HG03575 (cell line): Measurements from ENCODE around the gene VEGFB.

Experiments used
- ATAC-seq: cut with Tn5 transposase; IDR thresholded peaks from one replicate; pipeline ENCODE4 v1.9.1; 2021; ENCODE audit not compliant: unreplicated experiment, insufficient number of reproducible peaks, low FRiP score; ENCODE audit errors: extremely low read depth

The VEGFB gene

DNA sequence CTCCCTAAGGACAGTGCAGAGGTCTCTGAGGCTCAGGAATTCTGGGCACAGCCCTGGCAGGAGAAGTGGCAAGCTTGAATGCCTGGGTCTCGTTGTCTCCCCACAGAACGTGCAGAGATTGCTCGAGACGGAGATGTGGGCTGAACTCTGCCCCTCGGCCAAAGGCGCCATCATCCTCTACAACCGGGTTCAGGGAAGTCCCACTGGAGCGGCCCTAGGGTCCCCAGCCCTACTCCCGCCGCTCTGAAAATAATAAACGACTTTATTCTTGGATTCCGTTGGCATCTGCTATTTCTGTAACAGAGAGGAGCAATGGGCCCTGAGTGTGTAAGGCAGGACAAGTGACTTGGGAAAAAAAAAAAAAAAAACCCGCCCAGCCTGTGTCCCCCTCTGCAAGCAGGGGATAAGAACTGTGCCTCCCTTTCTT, 4.6 kb upstream of the VEGFB start:
- no peak for ATAC-seq

- no peak for ATAC-seq
Measured at GRCh38 chr11:64230171-64230984, 4.0 kb upstream of the VEGFB start, which contains the start of gene DNAJC4. DNAJC4 (plus strand) TSS chr11:64230548; CDS start chr11:64230855, 307 bp downstream.

GRCh38 chr11:64230985-64231365, 3.4 kb upstream of the VEGFB start:
- ATAC-seq, result no peak

DNA sequence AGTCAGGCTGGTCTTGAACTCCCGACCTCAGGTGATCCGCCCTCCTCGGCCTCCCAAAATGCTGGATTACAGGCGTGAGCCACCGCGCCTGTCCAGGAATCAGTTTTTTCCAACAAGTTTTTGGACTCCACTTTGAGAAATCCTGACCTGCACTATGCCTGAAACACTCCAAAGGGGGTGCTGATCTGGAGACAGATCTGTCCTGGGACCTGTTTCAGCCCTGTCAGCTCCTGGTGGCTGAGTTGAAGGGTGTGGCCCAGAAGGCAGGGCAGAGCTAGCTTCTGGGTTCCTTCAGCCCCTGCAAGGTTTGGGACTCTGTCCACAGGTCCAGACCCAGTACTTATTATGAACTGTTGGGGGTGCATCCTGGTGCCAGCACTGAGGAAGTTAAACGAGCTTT, 2.8 kb upstream of the VEGFB start:
- ATAC-seq, result no peak

DNA sequence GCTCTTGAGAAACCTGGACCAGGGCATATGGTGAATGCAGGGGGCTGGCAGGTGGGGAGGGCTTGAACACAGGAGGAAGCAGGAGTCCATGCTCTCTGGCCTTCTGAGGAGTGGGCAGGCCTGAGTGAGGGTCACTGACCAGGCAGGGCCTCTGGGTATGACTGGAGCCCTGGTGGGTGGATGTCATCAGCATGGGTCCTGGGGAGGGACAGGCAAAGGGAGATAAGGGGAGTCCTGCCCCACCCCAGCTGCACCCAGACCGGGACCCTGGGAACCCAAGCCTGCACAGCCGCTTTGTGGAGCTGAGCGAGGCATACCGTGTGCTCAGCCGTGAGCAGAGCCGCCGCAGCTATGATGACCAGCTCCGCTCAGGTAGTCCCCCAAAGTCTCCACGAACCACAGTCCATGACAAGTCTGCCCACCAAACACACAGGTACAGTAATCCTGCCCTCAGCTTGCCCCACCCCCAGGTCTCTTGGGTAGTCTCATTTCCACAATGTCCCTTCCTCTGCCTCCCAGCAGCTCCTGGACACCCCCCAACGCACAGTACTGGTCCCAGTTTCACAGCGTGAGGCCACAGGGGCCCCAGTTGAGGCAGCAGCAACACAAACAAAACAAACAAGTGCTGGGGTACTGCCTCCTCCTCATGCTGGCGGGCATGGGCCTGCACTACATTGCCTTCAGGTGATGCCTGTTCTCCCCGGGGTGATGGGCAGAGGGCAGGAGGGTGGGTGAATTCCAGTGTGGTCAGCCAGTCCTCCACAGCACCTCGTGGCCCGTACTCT, 2.0 kb upstream of the VEGFB start:
- ATAC-seq, result no peak

DNA sequence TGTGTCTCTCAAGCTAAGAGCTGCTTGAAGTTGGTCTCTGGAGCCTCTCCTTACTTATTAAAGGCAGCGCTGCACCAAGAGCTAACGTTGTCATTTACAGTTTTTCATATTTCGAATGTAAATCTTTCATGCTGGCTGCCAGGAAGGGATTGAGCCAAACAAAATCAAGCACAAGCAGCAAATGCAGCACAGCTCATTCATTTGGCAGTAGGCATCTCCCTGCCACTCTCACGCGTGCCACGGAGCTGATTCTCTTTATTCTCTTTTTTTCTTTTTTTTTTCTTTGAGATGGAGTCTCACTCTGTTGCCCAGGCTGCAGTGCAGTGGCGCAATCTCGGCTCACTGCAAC, 1.4 kb upstream of the VEGFB start:
- no peak for ATAC-seq

GRCh38 chr11:64234647-64235379, 429 bp downstream of the VEGFB start:
- no peak for ATAC-seq

DNA sequence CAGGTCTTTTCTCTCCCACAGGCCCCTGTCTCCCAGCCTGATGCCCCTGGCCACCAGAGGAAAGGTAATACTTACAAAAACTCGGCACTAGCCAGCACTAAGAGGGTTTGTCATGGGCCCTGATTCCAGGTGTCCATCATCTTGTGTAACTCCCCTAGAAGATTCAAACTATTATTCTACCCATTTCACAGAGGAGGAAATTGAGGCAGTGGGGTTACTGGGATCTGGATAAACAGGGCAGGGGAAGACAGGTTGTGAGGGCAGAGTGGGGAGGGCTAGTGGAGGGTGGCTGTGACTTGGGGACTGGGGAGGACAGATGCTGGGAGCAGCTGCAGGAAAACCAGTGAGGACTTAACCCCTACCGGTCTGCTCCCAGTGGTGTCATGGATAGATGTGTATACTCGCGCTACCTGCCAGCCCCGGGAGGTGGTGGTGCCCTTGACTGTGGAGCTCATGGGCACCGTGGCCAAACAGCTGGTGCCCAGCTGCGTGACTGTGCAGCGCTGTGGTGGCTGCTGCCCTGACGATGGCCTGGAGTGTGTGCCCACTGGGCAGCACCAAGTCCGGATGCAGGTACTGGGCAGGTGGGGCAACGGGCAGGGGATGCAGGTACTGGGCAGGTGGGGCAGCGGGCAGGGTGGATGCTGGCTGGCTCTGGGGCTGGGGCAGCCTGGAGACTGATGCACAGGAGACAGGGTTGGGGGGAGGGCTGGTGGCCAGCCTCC, 1.2 kb downstream of the VEGFB start:
- ATAC-seq, result no peak

GRCh38 chr11:64237484-64237951, 3.1 kb downstream of the VEGFB start:
- no peak for ATAC-seq

DNA sequence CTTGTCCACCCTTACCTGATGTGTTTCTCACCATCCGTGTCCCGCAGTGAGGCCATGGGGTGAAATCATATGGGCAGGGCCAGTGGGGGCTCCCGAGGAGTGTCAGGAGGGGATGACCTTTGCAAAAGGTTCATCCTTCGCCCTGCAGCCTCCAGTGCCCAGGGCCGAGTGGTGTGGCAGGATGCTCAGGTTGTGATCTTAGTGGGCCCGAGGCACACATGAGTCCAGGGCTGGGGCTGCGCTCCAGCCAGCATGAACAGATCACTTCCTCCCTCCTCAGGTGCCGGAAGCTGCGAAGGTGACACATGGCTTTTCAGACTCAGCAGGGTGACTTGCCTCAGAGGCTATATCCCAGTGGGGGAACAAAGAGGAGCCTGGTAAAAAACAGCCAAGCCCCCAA, 3.7 kb downstream of the VEGFB start:
- no peak for ATAC-seq

DNA sequence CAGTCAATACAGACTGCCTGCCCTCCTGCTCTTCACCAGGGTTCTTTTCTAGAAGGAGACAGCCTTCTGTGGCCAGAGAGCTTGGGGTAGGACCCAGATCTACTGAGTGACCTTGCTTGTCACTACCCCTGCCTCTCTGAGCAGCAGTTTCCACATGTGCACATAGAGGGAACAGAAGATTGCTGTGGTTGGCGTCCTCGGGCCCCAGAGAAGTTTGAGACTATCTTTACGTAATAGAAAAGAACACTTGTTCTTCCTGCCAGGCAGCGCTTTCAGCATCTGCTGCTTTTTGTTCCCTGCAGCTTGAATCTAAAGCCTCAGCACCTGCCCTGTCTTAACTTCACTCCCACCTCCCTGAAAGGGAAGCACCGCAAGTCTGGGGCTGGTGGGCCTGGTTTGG, 4.6 kb downstream of the VEGFB start:
- ATAC-seq, result no peak

DNA sequence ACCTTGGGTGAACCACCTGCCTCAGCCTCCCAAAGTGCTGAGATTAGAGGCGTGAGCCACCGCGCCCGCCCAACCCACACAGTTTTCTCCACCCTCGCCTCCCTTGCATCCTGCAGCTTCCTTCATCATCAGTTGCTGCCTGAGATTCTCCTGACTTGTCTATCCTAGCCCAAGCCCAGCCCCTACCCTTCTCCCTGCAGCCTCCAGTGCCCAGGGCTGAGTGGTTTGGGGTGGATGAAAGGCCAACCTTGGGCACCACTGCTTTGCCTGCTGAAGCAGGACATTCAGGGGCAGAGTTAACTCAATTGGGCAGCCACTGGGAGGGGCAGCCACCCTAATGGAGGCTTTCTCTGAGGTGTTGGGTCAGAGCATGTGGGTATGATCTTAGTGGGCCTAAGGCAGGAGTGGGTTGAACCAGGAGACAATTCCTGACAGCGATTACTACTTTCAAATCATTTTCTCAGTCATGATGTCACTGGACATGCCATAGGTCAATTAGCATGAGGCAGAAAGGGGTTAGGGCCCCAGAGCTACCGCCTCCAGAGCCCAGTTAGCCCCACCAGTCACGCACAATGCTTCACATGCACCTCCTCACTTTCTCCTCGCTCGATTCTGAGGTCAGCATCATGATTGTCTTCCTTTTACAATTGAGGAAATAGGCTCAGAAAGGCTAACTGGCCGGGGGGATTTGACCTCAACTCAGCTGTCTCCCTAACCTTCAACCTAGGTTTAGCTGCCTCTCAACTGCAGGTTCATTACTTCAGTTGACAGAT, 5.5 kb downstream of the VEGFB start:
- ATAC-seq, result no peak

DNA sequence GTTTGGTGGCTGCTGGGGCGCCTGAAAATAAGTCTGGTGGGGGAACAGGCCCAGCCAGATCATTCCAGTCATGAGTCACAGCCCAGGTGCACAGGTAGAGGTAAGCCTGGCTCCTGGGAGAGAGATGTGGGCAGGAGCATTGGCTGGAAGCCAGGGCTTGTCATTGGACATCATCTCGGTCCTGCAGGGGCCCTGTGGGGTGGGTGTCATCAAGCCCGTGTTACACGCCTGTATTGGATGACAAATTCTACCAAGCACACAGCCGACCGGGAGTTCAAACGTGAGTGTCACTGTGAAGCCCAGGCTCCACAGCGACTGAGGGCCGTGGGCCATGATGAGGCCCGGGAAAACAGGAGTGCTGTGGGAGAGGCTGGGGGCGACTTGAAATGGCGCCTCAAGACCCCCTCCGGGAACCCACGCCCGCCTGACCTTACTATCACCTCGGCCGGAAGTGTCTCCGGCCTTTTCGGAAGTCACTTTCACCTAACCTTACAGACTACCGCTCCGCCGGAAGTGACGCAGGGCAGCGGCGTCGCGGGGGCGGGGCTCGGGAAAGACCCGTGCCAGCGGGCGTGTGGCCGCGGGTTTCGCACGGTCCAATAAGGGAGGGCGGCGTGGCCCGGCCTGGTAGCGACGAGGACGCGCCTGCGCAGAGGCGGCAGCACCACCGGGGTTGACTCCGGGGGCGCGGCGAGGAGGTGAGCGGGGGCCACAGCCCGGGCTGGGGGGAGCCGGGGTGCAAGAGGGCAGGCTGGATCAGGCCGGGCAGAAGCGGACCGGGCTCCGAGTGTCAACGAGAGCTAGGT, 6.3 kb downstream of the VEGFB start, which contains the start of gene FKBP2:
Gene FKBP2, plus strand, starts transcription at position 661 of the 806 bp plus-strand sequence. CDS start 1,293 bp downstream, outside the sequence.
- ATAC-seq, result no peak

- no peak for ATAC-seq
Measured at GRCh38 chr11:64241241-64241490, 6.8 kb downstream of the VEGFB start.

GRCh38 chr11:64241491-64242374, 7.3 kb downstream of the VEGFB start:
- no peak for ATAC-seq

DNA sequence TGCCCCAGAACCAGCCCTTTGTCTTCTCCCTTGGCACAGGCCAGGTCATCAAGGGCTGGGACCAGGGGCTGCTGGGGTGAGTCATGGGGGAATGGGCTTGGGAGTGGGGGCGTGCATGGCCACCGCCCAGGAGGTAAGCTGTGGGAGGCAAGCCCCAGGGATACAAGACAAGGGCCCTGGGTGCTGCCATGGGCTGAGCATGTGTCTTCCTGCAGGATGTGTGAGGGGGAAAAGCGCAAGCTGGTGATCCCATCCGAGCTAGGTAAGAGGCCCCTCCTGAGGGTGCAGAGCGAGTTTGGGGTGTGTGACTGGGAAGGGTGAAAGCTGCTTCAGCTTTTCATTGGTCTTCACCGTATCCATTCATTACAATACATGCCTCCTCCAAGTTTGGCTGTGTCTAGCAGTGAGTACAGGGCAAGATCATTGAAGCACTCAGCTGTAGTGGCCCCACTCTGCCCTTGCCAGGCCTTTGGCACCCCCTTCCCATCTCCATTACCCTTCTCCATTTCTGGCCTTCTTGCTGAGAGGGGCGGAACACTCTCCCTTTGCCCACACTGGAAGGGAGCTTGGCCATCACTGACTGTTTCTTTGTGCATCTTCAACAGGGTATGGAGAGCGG, 9.0 kb downstream of the VEGFB start:
- ATAC-seq, result no peak
